ENCODE measurements around the gene SPRY4.

DNA sequence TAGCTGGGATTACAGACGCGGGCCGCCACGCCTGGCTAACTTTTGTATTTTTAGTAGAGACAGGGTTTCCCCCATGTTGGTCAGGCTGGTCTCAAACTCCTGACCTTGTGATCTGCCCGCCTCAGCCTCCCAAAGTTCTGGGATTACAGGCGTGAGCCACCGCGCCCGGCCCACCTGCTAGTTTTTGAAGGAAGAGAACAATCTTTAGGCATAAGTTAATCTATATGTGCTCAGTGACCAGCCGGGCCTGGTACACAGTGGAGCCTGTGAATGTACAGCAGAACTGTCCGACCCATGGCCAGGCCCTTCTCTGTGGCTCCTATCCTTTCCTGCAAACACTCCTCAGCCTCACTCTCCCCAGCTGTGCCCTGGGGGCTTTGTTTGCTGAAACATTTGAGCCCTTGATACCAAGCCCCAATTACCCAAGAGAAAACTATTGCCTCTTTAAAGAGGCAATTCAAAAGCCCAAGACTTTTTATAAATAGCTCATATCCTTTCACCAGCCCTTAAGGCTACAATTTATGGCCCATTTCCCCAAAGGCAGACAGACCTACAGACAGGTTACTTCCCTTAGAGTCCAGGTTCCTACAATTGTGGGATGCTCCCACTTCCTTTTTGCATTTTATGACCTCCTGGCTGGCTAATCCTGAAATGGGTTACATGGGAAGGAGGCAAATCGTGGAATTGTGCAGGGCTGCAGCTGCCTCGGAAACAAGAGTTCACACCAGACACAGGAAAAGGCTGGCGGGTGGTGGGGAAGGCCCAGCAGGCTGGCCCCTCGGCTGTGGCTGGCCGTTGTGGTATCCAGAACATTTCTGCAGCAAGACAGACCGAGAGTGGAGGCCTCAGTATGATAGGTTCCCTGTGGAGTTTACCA lies 37.5 kb downstream of the SPRY4 start:
- TF ChIP-seq, protein P1, sequence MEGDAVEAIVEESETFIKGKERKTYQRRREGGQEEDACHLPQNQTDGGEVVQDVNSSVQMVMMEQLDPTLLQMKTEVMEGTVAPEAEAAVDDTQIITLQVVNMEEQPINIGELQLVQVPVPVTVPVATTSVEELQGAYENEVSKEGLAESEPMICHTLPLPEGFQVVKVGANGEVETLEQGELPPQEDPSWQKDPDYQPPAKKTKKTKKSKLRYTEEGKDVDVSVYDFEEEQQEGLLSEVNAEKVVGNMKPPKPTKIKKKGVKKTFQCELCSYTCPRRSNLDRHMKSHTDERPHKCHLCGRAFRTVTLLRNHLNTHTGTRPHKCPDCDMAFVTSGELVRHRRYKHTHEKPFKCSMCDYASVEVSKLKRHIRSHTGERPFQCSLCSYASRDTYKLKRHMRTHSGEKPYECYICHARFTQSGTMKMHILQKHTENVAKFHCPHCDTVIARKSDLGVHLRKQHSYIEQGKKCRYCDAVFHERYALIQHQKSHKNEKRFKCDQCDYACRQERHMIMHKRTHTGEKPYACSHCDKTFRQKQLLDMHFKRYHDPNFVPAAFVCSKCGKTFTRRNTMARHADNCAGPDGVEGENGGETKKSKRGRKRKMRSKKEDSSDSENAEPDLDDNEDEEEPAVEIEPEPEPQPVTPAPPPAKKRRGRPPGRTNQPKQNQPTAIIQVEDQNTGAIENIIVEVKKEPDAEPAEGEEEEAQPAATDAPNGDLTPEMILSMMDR (conservative IDR thresholded peaks at IDR 0.05; ENCODE audit: low read depth, low read length): no peak
- TF ChIP-seq EZH2 (IDR thresholded peaks at IDR 0.05; ENCODE audit: borderline replicate concordance, low read depth, low read length, poor library complexity, severe bottlenecking): no peak
